ENCODE data around the gene GIMAP6. TPM values are rescaled to one million over a fixed set of nuclear protein-coding genes. Genes with fewer than 3 reads are reported as not detected.

The GIMAP6 gene
- total RNA-seq, 1 experiment from 2014 or later = not detected

DNA sequence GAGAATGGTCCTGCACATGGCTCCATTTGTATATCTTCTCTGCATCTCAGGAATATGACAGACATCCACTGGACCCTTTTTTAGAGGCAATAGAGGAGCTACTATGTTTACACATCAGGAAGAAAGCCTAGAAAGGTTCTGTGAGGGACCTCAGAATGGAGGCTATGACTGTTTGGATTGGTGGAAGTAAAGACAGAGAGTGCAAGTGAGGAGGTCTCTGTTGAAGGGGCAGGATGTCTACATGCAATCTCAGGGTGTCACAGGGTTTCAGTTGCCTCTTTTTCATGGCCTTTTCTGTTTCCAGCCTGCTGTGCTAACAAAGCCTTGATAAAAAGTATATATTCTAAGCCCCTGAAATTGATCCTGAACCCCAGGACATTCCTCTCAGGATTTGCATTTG, 9.7 kb upstream of the GIMAP6 start:
- Histone ChIP-seq H4K20me1 (ENCODE audit: low read length) (no peaks in the 10 kb centered on the region), H3K4me2 (ENCODE audit: low read length) (no peak overlapping the region), H3K9ac (ENCODE audit: low read length) (no peak overlapping the region), H3K79me2 (ENCODE audit: low read length) (no peaks in the 10 kb centered on the region), H3K4me1 (ENCODE audit: insufficient read depth, low read length) (no peaks in the 10 kb centered on the region), H3K27ac (ENCODE audit: low read length) (no peak overlapping the region), H3K36me3 (ENCODE audit: low read depth, low read length) (no peaks in the 10 kb centered on the region), H2AFZ (ENCODE audit: low read length) (no peak overlapping the region), H3K4me3 (ENCODE audit: low read length) (no peak overlapping the region), H3F3A (ENCODE audit: low read length, unreplicated experiment) (no peaks in the 10 kb centered on the region), H3K9me3 (ENCODE audit: low read length) (no peaks in the 10 kb centered on the region), H3K9me2 (replicated peaks; ENCODE audit: low read length) (no peaks in the 10 kb centered on the region), H3K27me3 (ENCODE audit: low read length) (no peaks in the 10 kb centered on the region)
- ChIA-PET CTCF (no interaction called here), POLR2A (ENCODE audit: unreplicated experiment) (no interaction called here)
- intact Hi-C loops (cut with micrococcal nuclease) = no loop called here
- ATAC-seq (no peak), DNase-seq (no peak)
- no TSS peak for BruUV-seq (replicated peaks)
- TF ChIP-seq EZH2phosphoT487 (IDR thresholded peaks at IDR 0.05; ENCODE audit: borderline replicate concordance, low read length) = no peak
- no peak for TF ChIP-seq EZH2 (IDR thresholded peaks at IDR 0.05; ENCODE audit: low read length, unreplicated experiment)
- TF ChIP-seq CTCF (conservative IDR thresholded peaks at IDR 0.05; ENCODE audit: low read depth, low read length) = no peak

DNA sequence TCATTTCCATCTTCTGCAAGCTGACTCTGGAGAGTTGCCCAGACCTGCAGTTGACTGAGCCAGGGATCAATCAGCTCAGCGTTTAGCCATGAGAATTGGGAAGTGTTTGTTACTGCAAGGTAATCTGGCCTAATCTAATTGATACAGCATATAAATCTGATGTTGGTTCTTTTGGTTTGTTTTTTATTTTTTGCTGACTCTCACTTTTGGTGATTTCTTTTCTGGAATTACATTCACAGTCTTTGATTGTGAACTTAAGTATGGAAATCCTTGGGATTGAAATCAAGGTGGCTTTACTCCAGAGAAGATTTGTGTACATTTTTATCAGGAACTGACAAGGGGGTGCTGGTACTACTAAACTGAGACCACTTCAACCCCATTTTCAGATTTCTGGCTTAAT, 1.7 kb upstream of the GIMAP6 start:
- no TSS peak for BruUV-seq (replicated peaks)
- H3K9ac ChIP-seq (ENCODE audit: low read length) = no peak overlapping the region

More for the DNA sequence above, 1.7 kb upstream of the GIMAP6 start:
- H3F3A ChIP-seq (ENCODE audit: low read length, unreplicated experiment) = no peaks in the 10 kb centered on the region
- no peaks in the 10 kb centered on the region for H3K9me3 ChIP-seq (ENCODE audit: low read length)
- H3K4me2 ChIP-seq (ENCODE audit: low read length) = no peak overlapping the region
- POLR2A ChIA-PET (ENCODE audit: unreplicated experiment) = no interaction called here
- H3K4me3 ChIP-seq (ENCODE audit: low read length) = no peak overlapping the region
- no peaks in the 10 kb centered on the region for H3K4me1 ChIP-seq (ENCODE audit: insufficient read depth, low read length)
- DNase-seq (no peak), ATAC-seq (no peak)
- H3K27me3 ChIP-seq (ENCODE audit: low read length) = no peaks in the 10 kb centered on the region
- no peaks in the 10 kb centered on the region for H3K9me2 ChIP-seq (replicated peaks; ENCODE audit: low read length)
- no peak overlapping the region for H2AFZ ChIP-seq (ENCODE audit: low read length)
- no peak overlapping the region for H3K27ac ChIP-seq (ENCODE audit: low read length)
- intact Hi-C loops (cut with micrococcal nuclease) = no loop called here
- no peaks in the 10 kb centered on the region for H3K79me2 ChIP-seq (ENCODE audit: low read length)
- TF ChIP-seq CTCF (conservative IDR thresholded peaks at IDR 0.05; ENCODE audit: low read depth, low read length) (no peak), EZH2 (IDR thresholded peaks at IDR 0.05; ENCODE audit: low read length, unreplicated experiment) (no peak), EZH2phosphoT487 (IDR thresholded peaks at IDR 0.05; ENCODE audit: borderline replicate concordance, low read length) (no peak)
- no peaks in the 10 kb centered on the region for H3K36me3 ChIP-seq (ENCODE audit: low read depth, low read length)
- CTCF ChIA-PET = no interaction called here
- no peaks in the 10 kb centered on the region for H4K20me1 ChIP-seq (ENCODE audit: low read length)
